HCT116 (cell line): ENCODE data around the gene TSG101. TPM values are rescaled to one million over a fixed set of nuclear protein-coding genes. Genes with fewer than 3 reads are reported as not detected.

ENCODE experiments used
- ATAC-seq: fragments of 200-7000 bp; cut with Tn5 transposase; 2 replicates; pipeline ENCODE4 v1.9.1; 2020; ENCODE audit warnings: mild to moderate bottlenecking, moderate library complexity
- BruUV-seq: library from RNA; stranded (reverse); fragments of 400-500 nt; replicated peaks from 2 replicates; lab custom pipeline; 2021; lab: Mats Ljungman, UMichigan
- CTCF ChIA-PET: fragments of 300-600 bp; sonication (Branson Sonifier 250); formaldehyde crosslinking; loops from one replicate; lab custom pipeline; 2021; ENCODE audit warnings: antibody characterized with exemption; lab: Charles Lee
- POLR2A ChIA-PET: fragments of 300-600, 350-600 bp; sonication (Branson Sonifier 250); formaldehyde crosslinking; loops from one replicate; lab custom pipeline; 2021; ENCODE audit warnings: antibody characterized with exemption; lab: Charles Lee
- RAD21 ChIA-PET, 2 experiments: fragments of 300-600 bp; sonication (Branson Sonifier 250); formaldehyde crosslinking; loops; one replicate each; lab custom pipeline; 2023; ENCODE audit warnings: low total read pairs in 2 of 2; ENCODE audit not compliant: uncharacterized antibody in 2 of 2, unreplicated experiment in 2 of 2, low non-redundant PET in 1 of 2; lab: Charles Lee
- DNase-seq: peaks from one replicate; pipeline ENCODE4 v3.0.0-alpha.2; 2010; ENCODE audit warnings: low read depth, low spot score
- H2AFZ ChIP-seq: fragments of 200-600 bp; shearing (Covaris generic), sonication (generic); 2 replicates; pipeline ENCODE4 v1.6.1; 2017; ENCODE audit warnings: low read depth, mixed run types, mixed read lengths, antibody characterized with exemption, low read length; ENCODE audit not compliant: poor library complexity, severe bottlenecking
- H3K27ac ChIP-seq: 2 replicates; pipeline ENCODE4 v1.5.1; 2012; ENCODE audit warnings: low read depth, low read length
- H3K27me3 ChIP-seq: fragments of 200-600 bp; sonication (generic); 2 replicates; pipeline ENCODE4 v1.6.1; 2016; ENCODE audit warnings: mixed run types, low read length, mixed read lengths; ENCODE audit not compliant: insufficient read depth
- H3K36me3 ChIP-seq, 2 experiments: fragments of 200-500 bp in 1 of 2; fragments of 200-600 bp in 1 of 2; sonication (Bioruptor generic) in 1 of 2; sonication (generic) in 1 of 2; 2 replicates each; pipeline versions ENCODE4 v1.5.1 to v1.6.1; 2014 to 2016; ENCODE audit warnings: low read length in 2 of 2, inconsistent platforms in 1 of 2, mixed read lengths in 1 of 2, mixed run types in 1 of 2; ENCODE audit not compliant: insufficient read depth in 2 of 2, control insufficient read depth in 1 of 2
- H3K4me1 ChIP-seq, 2 experiments: fragments of 200-600 bp in 1 of 2; sonication (generic) in 1 of 2; 2 replicates each; pipeline versions ENCODE4 v1.5.1 to v1.6.1; 2012 to 2017; ENCODE audit warnings: low read length in 2 of 2, inconsistent platforms in 1 of 2, mild to moderate bottlenecking in 1 of 2, mixed read lengths in 1 of 2, mixed run types in 1 of 2, moderate library complexity in 1 of 2; ENCODE audit not compliant: insufficient read depth in 2 of 2, control insufficient read depth in 1 of 2
- H3K4me2 ChIP-seq: fragments of 200-600 bp; sonication (generic); 2 replicates; pipeline ENCODE4 v1.6.1; 2017; ENCODE audit warnings: mixed run types, low read length, mixed read lengths
- H3K4me3 ChIP-seq, 2 experiments: fragments of 200-600 bp in 1 of 2; sonication (generic) in 1 of 2; replicated peaks in 1 of 2; 2 replicates each; pipeline ENCODE4 v1.5.1; 2011 to 2016; ENCODE audit warnings: low read length in 2 of 2, control low read depth in 1 of 2, low read depth in 1 of 2, mild to moderate bottlenecking in 1 of 2, mixed read lengths in 1 of 2, mixed run types in 1 of 2
- H3K79me2 ChIP-seq: fragments of 200-600 bp; sonication (generic); 2 replicates; pipeline ENCODE4 v1.6.1; 2017; ENCODE audit warnings: mild to moderate bottlenecking, mixed run types, low read length, moderate library complexity, mixed read lengths; ENCODE audit not compliant: insufficient read depth
- H3K9ac ChIP-seq: fragments of 200-600 bp; sonication (generic); 2 replicates; pipeline ENCODE4 v1.6.1; 2016; ENCODE audit warnings: low read length, mixed read lengths
- H3K9me2 ChIP-seq: fragments of 200-600 bp; sonication (generic), shearing (Covaris generic); 2 replicates; pipeline ENCODE4 v1.6.1; 2017; ENCODE audit warnings: mixed run types, mild to moderate bottlenecking, moderate library complexity; ENCODE audit not compliant: insufficient read depth
- H3K9me3 ChIP-seq, 2 experiments: fragments of 200-500 bp in 1 of 2; fragments of 200-600 bp in 1 of 2; sonication (Bioruptor generic) in 1 of 2; sonication (generic) in 1 of 2; 2 replicates each; pipeline ENCODE4 v1.6.1; 2014 to 2017; ENCODE audit warnings: low read length in 2 of 2, mixed read lengths in 2 of 2, inconsistent platforms in 1 of 2, low read depth in 1 of 2, mild to moderate bottlenecking in 1 of 2, mixed run types in 1 of 2, moderate library complexity in 1 of 2; ENCODE audit not compliant: control insufficient read depth in 1 of 2, insufficient read depth in 1 of 2
- H4K20me1 ChIP-seq: fragments of 200-600 bp; sonication (generic), shearing (Covaris generic); 2 replicates; pipeline ENCODE4 v1.6.1; 2017; ENCODE audit warnings: mixed run types, mild to moderate bottlenecking, moderate library complexity; ENCODE audit not compliant: insufficient read depth
- CBX3 ChIP-seq: IDR thresholded peaks from 2 replicates; pipeline ENCODE4 v1.6.1; 2012; ENCODE audit warnings: low read depth
- CEBPB ChIP-seq: IDR thresholded peaks from 2 replicates; pipeline ENCODE4 v1.6.1; 2012; ENCODE audit warnings: low read depth
- EGR1 ChIP-seq: IDR thresholded peaks from 2 replicates; pipeline ENCODE4 v1.6.1; 2012; ENCODE audit warnings: low read depth
- ELF1 ChIP-seq: IDR thresholded peaks from 2 replicates; pipeline ENCODE4 v1.6.1; 2012; ENCODE audit warnings: low read depth, borderline replicate concordance
- EZH2 ChIP-seq: fragments of 200-600 bp; sonication (generic); IDR thresholded peaks from 2 replicates; pipeline ENCODE4 v1.6.1; 2017; ENCODE audit warnings: antibody characterized with exemption, mixed run types
- FOSL1 ChIP-seq: IDR thresholded peaks from 2 replicates; pipeline ENCODE4 v1.6.1; 2012; ENCODE audit warnings: low read depth
- JUND ChIP-seq: IDR thresholded peaks from 2 replicates; pipeline ENCODE4 v1.6.1; 2012
- POLR2A ChIP-seq: IDR thresholded peaks from 2 replicates; pipeline ENCODE4 v1.7.0; 2011; ENCODE audit warnings: borderline replicate concordance; ENCODE audit not compliant: insufficient read depth, insufficient read length; ENCODE audit errors: extremely low read depth
- RAD21 ChIP-seq: IDR thresholded peaks from 2 replicates; pipeline ENCODE4 v1.6.1; 2012; ENCODE audit warnings: low read depth, mild to moderate bottlenecking
- SIN3A ChIP-seq: IDR thresholded peaks from 2 replicates; pipeline ENCODE4 v1.6.1; 2012; ENCODE audit warnings: low read depth
- SP1 ChIP-seq: IDR thresholded peaks from 2 replicates; pipeline ENCODE4 v1.6.1; 2012; ENCODE audit warnings: low read depth
- SRF ChIP-seq: IDR thresholded peaks from 2 replicates; pipeline ENCODE4 v1.6.1; 2012; ENCODE audit warnings: low read depth
- TCF7L2 ChIP-seq: IDR thresholded peaks from 2 replicates; pipeline ENCODE4 v1.7.0; 2011; ENCODE audit warnings: borderline replicate concordance, inconsistent platforms; ENCODE audit not compliant: insufficient read depth, insufficient read length; ENCODE audit errors: extremely low read depth
- YY1 ChIP-seq: IDR thresholded peaks from 2 replicates; pipeline ENCODE4 v1.6.1; 2011; ENCODE audit warnings: low read length, low read depth, moderate library complexity, mild to moderate bottlenecking; ENCODE audit not compliant: insufficient replicate concordance; ENCODE audit errors: extremely low read depth
- ZFX ChIP-seq: fragments of 450-650 bp; IDR thresholded peaks from 2 replicates; pipeline ENCODE4 v1.6.1; 2017
- intact Hi-C: fragments of 100-400 bp; cut with micrococcal nuclease; formaldehyde crosslinking; loops from 2 replicates; pipeline ENCODE4 v1.10.0; 2022
- total RNA-seq: library from RNA; stranded (reverse); gene quantifications from one replicate; pipeline ENCODE4 v1.2.1, GENCODE V29; 2021; ENCODE audit not compliant: unreplicated experiment
- TF ChIP-seq, protein P1 (sequence below): IDR thresholded peaks from 2 replicates; pipeline ENCODE4 v1.6.1; 2012; ENCODE audit warnings: low read depth
- TF ChIP-seq, protein P2 (sequence below): IDR thresholded peaks from 2 replicates; pipeline ENCODE4 v1.6.1; 2012
- TF ChIP-seq, protein P3 (sequence below): IDR thresholded peaks from 2 replicates; pipeline ENCODE4 v1.6.1; 2012

TSG101 gene
- total RNA-seq, 1 experiment from 2014 or later = 61.9 TPM

DNA sequence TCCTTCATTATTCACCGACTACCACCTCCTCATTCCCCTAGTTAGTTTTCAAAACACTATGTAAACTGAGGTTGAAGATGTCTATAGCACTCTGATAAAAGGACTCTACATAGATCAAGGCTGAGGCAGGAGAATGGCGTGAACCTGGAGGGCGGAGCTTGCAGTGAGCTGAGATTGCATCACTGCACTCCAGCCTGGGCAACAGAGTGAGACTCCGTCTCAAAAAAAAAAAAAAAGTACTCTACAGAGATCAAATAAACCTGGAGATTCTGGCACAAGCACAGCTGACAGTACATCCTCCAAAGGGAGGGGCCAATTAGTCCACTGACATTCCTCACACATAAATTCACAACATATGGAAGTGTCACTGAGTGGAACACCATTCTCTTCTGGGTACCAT, 31.0 kb downstream of the TSG101 start:
- H3K9ac ChIP-seq = no peak overlapping the region
- CTCF ChIA-PET = no interaction called here

DNA sequence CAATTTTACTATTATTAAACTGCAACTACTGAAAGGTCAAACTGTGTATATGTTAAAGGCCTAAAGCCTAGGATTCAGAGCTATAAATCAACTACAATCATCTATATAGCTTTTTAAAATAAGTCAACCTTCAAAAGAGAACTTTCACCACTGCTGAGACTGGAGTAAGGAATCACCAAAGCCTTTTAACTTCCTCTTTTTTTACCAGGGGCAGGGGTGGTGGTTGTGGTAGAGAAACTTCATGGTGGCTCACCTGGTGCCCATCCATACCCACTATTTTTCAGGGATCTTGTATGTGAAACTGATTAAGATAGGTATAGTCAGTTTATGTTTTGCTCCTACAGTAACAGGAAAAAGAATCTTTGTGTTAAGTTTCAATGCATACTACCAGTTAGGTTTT, 31.5 kb downstream of the TSG101 start:
- ATAC-seq = no peak
- BruUV-seq = no TSS peak
- Histone ChIP-seq H3K27ac (no peak overlapping the region), H3K4me2 (no peak overlapping the region), H3K4me3 (no peak overlapping the region), H3K27me3 (no peaks in the 10 kb centered on the region), H3K9me2 (no peaks in the 10 kb centered on the region), H3K9me3 (no peaks in the 10 kb centered on the region), H2AFZ (no peak overlapping the region), H3K4me1 (peaks cover 0 to 6% of the 10 kb centered on the region in 2 experiments; a peak in 1 of 4 replicates), H3K36me3 (peaks cover 0 to 2% of the 10 kb centered on the region in 2 experiments; a peak in 1 of 4 replicates), H4K20me1 (no peaks in the 10 kb centered on the region), H3K9ac (no peak overlapping the region), H3K79me2 (no peaks in the 10 kb centered on the region)
- ChIA-PET POLR2A (interaction anchor here (0.7 kb wide), 1 partner anchor 112 kb away, joined by 3 read pairs; no protein-coding TSS in a partner anchor), CTCF (no interaction called here), RAD21 (no interaction called here)
- no peak for DNase-seq
- intact Hi-C loops = no loop called here
- TF ChIP-seq, protein P1, sequence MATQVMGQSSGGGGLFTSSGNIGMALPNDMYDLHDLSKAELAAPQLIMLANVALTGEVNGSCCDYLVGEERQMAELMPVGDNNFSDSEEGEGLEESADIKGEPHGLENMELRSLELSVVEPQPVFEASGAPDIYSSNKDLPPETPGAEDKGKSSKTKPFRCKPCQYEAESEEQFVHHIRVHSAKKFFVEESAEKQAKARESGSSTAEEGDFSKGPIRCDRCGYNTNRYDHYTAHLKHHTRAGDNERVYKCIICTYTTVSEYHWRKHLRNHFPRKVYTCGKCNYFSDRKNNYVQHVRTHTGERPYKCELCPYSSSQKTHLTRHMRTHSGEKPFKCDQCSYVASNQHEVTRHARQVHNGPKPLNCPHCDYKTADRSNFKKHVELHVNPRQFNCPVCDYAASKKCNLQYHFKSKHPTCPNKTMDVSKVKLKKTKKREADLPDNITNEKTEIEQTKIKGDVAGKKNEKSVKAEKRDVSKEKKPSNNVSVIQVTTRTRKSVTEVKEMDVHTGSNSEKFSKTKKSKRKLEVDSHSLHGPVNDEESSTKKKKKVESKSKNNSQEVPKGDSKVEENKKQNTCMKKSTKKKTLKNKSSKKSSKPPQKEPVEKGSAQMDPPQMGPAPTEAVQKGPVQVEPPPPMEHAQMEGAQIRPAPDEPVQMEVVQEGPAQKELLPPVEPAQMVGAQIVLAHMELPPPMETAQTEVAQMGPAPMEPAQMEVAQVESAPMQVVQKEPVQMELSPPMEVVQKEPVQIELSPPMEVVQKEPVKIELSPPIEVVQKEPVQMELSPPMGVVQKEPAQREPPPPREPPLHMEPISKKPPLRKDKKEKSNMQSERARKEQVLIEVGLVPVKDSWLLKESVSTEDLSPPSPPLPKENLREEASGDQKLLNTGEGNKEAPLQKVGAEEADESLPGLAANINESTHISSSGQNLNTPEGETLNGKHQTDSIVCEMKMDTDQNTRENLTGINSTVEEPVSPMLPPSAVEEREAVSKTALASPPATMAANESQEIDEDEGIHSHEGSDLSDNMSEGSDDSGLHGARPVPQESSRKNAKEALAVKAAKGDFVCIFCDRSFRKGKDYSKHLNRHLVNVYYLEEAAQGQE = no peak
- TF ChIP-seq POLR2A (no peak), ZFX (no peak), RAD21 (no peak), CBX3 (no peak), FOSL1 (no peak), EGR1 (no peak), SP1 (no peak), CEBPB (no peak), TCF7L2 (no peak), SIN3A (no peak), EZH2 (no peak), YY1 (no peak)
- TF ChIP-seq, protein P2, sequence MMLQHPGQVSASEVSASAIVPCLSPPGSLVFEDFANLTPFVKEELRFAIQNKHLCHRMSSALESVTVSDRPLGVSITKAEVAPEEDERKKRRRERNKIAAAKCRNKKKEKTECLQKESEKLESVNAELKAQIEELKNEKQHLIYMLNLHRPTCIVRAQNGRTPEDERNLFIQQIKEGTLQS = no peak
- TF ChIP-seq, protein P3, sequence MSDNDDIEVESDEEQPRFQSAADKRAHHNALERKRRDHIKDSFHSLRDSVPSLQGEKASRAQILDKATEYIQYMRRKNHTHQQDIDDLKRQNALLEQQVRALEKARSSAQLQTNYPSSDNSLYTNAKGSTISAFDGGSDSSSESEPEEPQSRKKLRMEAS = no peak

More for the DNA sequence above, 31.0 kb downstream of the TSG101 start:
- Histone ChIP-seq H3K27ac (no peak overlapping the region), H3K79me2 (no peaks in the 10 kb centered on the region), H3K4me1 (peaks cover 0 to 6% of the 10 kb centered on the region in 2 experiments; a peak in 1 of 4 replicates), H4K20me1 (no peaks in the 10 kb centered on the region), H2AFZ (no peak overlapping the region), H3K9me2 (no peaks in the 10 kb centered on the region), H3K27me3 (no peaks in the 10 kb centered on the region), H3K4me2 (no peak overlapping the region), H3K36me3 (peaks cover 0 to 2% of the 10 kb centered on the region in 2 experiments; a peak in 1 of 4 replicates), H3K9me3 (no peaks in the 10 kb centered on the region), H3K4me3 (no peak overlapping the region)
- RAD21 ChIA-PET = no interaction called here
- POLR2A ChIA-PET = interaction anchor here (0.7 kb wide), 1 partner anchor 112 kb away, joined by 3 read pairs; no protein-coding TSS in a partner anchor
- BruUV-seq = no TSS peak
- intact Hi-C loops = no loop called here
- ATAC-seq = no peak
- no peak for DNase-seq
- TF ChIP-seq EZH2 = no peak
- TF ChIP-seq JUND = no peak
- TF ChIP-seq, protein P2 = no peak
- no peak for TF ChIP-seq RAD21
- TF ChIP-seq ELF1 = no peak
- TF ChIP-seq CBX3 = no peak
- TF ChIP-seq POLR2A = no peak
- TF ChIP-seq SRF = no peak
